Right hindlimb (tissue), 1 donor: ENCODE data around the gene ZNF728.
"Not testable (repeated sequence)": the region's sequence is repeated elsewhere in the genome, so short reads cannot be mapped to it uniquely, and the experiment has no call there.

Experiments used
- DNase-seq: peaks from one replicate; pipeline ENCODE4 v3.0.0-alpha.2; 2018

Gene ZNF728

GRCh38 chr19:23002690-23003422, at the start of gene ZNF728:
ZNF728 (minus strand) TSS chr19:23003176; CDS start chr19:23003030, 146 bp downstream.
- DNase-seq: no peak

GRCh38 chr19:23052349-23052748, 49.4 kb upstream of the ZNF728 start:
- no peak for DNase-seq

- no peak for DNase-seq
These were observed 46.3 kb upstream of the ZNF728 start for GRCh38 chr19:23049256-23049655.

- DNase-seq: no peak
These were observed 43.8 kb upstream of the ZNF728 start for GRCh38 chr19:23046743-23047142.

- no peak for DNase-seq
These were observed 30.7 kb upstream of the ZNF728 start for GRCh38 chr19:23033721-23034120.

GRCh38 chr19:23015660-23016059, 12.7 kb upstream of the ZNF728 start:
- DNase-seq: no peak

- not testable (repeated sequence) for DNase-seq
These were observed 8.0 kb downstream of the ZNF728 start for GRCh38 chr19:22994957-22995356.

GRCh38 chr19:22976248-22976647, 26.7 kb downstream of the ZNF728 start:
- DNase-seq: no peak

- not testable (repeated sequence) for DNase-seq
These were observed 27.3 kb downstream of the ZNF728 start for GRCh38 chr19:22975546-22976136.

GRCh38 chr19:22945560-22945959, 57.4 kb downstream of the ZNF728 start:
- DNase-seq: no peak

GRCh38 chr19:22935151-22935550, 67.8 kb downstream of the ZNF728 start:
- DNase-seq: no peak

- not testable (repeated sequence) for DNase-seq
These were observed 75.4 kb downstream of the ZNF728 start for GRCh38 chr19:22927576-22927975.

- not testable (repeated sequence) for DNase-seq
These were observed 77.8 kb downstream of the ZNF728 start for GRCh38 chr19:22925181-22925580.
